Measurements from ENCODE around the gene DOCK3.
"Not testable (repeated sequence)": the region's sequence is repeated elsewhere in the genome, so short reads cannot be mapped to it uniquely, and the experiment has no call there.

DOCK3 gene

GRCh38 chr3:51002495-51002894 lies 327.8 kb downstream of the DOCK3 start:
- no peak for DNase-seq

DNA sequence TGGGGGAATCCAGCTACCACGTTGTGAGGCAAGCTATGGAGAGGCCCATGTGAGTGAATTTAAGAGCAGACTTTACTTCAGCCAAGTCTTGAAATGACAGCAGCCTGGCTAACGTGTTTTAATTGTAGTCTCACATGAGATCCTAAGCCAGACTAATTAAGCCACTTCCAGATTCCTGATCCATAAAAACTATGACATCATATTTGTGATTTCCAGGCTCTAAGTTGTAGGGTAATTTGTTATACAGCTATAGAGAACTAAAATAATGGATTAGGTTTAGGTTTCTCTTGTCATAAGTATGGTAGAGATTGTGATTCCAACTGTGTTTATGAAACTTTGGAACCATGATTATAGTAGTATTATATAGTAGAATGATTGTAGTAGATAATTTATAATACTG lies 329.5 kb downstream of the DOCK3 start:
- DNase-seq: no peak

DNA sequence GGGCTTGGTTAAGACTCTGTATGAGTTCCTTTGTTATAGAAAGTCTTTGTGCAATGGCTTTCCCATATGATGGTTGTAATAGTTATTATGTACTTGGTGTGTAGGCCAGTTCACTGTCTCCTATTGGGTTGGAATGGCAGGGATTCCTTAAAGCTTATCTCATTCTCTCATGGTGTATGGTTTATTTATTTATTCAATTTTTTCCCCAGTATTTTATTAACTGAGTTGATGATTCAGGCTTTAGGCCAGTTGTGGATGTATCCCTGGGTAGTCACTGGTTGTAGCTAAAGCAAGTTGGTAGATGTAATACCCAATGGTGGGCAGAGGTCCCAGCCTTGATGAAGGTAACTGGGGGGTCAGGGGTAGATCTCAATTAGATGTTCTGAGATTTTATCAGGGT lies 349.4 kb downstream of the DOCK3 start:
- DNase-seq: no peak

DNA sequence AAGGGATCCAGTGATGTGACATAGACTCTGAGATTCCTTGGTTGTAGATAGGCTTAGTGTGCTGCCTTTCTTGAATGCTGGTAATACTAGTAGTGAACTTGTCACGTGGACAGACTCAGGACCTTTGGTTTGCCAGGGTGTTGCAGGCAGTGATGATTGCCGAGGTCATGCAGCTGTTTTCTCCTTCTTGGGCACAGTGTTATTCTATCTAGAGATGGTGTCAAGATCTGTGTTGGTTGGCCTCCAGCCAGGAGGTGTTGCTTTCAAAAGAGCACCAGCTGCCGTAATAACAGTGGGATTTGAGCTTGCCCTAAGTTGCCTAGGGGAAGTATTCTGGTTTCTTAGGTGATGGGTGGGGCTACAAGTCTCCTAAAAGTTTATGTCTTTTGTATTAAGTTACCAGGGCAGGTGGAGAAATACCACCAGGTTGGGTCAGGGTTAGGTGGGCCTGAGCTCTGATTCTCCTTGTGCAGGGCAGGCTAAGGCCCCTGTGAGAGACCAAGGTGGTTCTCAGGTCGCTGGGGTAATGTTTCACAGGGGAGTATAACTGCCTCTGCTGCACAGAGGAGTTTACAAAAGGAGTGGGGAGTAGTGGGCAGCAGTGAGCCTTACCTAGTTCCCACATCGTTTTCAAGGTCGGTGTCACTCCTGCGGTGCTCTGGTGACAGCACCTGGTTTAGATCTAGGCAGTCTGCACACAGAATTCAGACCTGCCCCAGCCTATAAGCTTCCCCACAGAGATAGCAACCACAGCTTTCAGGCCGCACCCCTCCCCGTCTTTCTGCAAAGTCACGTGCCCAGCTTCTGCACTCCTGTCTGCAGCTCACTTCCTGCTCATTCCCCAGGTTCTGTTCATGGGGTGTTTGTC lies 350.3 kb downstream of the DOCK3 start:
- peak; percentile 67 for DNase-seq

- DNase-seq: no peak
Measured at GRCh38 chr3:51031666-51032065, 356.9 kb downstream of the DOCK3 start.

GRCh38 chr3:51035630-51036029 lies 360.9 kb downstream of the DOCK3 start:
- no peak for DNase-seq

DNA sequence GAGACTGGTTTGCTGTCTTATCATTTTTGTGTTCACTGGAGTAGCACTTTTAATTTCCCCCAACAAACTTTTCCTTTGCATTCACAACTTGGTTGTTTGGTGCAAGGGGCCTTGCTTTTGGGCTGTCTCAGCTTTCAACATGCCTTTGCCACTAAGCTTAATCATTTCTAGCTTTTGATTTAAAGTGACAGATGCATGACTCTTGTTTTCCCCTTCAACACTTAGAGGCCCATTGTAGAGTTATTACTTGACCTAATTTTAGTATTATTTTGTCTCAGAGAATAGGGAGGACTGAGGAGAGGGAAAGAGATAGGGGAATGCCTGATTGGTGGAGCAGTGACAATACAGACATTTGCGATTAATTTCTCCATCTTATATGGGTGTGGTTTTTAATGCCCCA lies 370.3 kb downstream of the DOCK3 start:
- DNase-seq: peak; percentile 4

- no peak for DNase-seq
Measured at GRCh38 chr3:51052562-51052961, 377.8 kb downstream of the DOCK3 start.

DNA sequence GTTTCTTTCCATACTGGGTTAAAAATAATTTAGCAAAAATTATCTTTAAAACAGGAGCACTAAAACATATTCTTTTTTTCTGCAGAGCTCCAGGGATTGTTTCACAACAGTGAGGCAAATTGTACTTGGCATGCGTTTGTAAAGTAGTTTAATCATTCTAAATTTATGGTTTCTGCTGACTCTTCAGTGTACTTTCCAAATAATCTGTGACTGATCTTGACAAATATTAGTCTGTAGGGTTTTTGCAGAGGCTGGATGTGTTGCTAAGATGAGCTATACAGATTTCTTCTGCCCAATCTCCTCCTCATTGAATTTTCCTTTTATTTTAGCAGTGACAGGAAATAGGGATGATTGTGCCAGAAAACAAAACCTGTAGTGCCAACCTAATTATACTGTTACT lies 382.4 kb downstream of the DOCK3 start:
- DNase-seq: no peak

GRCh38 chr3:51063053-51063452 lies 388.3 kb downstream of the DOCK3 start:
- DNase-seq: no peak

- DNase-seq: no peak
Measured at GRCh38 chr3:51075221-51075775, 400.6 kb downstream of the DOCK3 start.

DNA sequence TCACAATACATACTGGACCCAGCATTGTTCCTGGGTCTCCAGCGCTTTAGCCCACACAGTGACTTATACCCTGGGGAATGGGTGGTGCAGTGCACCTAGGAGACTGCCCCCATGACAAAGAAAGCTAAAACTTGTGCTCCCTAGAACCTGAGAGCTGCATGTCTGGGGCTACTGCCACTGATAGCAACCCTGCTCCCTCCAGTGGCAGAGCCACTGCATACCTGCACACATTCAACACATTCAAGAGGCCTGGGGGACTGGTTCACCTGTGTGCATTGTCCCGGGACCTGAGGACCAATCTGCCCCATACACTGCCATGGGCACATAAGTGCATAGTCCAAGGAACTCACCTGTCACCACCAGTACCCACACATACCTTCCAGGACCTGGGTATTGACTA lies 407.6 kb downstream of the DOCK3 start:
- no peak for DNase-seq

DNA sequence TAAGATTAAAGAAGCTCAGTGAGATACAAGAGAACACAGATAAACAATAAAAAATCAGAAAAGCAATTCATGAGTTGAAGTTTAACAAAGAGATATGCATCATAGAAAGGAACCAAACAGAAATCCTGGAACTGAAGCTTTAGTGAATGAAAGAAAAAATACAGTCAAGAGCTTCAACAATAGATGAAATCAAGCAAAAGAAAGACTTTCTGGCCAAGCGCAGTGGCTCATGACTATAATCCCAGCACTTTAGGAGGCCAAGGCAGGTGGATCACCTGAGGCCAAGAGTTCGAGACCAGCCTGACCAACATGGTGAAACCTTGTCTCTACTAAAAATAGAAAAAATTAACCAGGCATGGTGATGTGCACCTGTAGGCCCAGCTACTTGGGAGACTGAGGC lies 408.8 kb downstream of the DOCK3 start:
- DNase-seq: no peak

DNA sequence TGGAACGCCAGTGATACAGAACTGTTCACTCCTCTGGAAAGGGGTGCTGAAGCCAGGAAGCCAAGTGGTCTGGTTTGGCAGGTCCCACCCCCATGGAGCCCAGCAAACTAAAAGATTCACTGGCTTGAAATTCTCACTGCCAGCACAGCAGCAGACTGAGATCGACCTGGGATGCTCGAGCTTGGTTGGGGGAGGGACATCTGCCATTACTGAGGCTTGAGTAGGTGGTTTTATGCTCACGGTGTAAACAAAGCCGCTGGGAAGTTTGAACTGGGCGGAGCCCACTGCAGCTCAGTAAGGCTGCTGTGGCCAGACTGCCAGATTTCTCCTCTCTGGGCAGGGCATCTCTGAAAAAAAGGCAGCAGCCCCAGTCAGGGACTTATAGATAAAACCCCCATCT lies 417.4 kb downstream of the DOCK3 start:
- not testable (repeated sequence) for DNase-seq

GRCh38 chr3:51094838-51095237 lies 420.1 kb downstream of the DOCK3 start:
- DNase-seq: not testable (repeated sequence)

DNA sequence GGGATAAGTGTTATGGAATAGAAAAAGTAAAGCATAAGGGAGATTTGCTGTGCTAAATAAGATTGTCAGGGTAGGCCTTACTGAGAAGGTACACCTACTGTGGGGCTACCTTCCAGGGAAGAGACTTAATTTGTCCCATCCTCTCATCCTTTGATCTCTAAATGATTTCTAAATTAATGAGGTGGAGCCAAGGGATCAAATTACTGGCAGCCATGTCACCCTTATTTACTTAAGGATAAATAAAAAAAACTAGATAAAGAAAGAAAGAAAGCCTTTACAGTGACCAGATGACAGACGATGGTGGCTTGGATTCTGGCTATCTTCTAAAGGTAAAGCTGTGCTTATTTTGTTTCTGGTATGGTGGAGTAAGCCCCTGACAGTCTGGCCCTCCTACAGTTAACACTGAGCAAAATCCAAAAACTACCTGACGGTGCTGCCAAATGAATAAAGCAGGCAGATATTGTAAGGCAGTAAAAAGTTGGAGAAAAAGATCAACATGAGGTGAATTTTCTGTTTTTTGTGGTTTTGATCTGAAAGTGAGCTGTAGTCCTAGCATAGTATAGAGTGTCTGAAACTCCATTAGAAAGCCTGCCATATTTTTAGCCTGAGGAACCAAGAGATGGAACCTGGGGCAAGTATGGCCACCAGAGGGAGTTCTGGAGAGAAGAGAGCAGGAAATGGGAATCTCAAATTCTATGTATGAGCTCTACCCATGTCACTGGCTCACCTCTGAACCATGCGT lies 425.2 kb downstream of the DOCK3 start:
- DNase-seq: peak; percentile 33

GRCh38 chr3:51100536-51100851 lies 425.8 kb downstream of the DOCK3 start:
- no peak for DNase-seq

DNA sequence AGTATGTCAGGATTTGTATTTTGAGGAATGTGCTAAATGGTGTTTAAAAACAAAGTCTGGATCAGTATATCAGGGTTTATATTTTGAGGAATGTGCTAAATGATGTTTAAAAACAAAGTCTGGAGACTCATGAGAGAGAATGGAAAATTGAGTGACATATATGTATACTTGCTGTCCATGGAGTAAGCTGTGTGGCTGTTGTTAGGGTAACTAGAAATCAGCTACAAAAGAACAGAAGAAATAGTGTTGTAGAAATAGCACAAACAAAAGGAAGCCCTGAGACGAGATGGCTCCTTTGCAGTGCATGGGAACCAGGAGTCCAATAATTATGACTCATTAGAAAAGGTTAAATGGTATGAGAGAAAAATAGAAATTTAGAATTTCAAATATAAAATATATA lies 427.7 kb downstream of the DOCK3 start:
- DNase-seq: no peak

GRCh38 chr3:51106242-51106876 lies 431.6 kb downstream of the DOCK3 start:
- no peak for DNase-seq

DNA sequence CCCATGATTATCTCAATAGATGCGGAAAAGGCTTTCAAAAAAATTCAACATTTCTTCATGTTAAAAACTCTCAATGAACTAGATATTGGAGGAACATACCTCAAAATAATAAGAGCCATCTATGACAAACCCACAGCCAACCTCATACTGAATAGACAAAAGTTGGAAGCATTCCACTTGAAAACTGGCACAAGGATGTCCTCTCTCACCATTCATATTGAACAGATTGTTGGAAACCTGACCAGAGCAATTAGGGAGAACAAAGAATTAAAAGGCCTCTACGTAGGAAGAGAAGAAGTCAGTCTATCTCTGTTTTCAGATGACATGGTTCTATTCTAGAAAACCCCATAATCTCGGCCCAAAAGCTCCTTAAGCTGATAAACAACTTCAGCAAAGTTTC lies 435.9 kb downstream of the DOCK3 start:
- DNase-seq: no peak

GRCh38 chr3:51122944-51123343 lies 448.2 kb downstream of the DOCK3 start:
- DNase-seq: no peak

DNA sequence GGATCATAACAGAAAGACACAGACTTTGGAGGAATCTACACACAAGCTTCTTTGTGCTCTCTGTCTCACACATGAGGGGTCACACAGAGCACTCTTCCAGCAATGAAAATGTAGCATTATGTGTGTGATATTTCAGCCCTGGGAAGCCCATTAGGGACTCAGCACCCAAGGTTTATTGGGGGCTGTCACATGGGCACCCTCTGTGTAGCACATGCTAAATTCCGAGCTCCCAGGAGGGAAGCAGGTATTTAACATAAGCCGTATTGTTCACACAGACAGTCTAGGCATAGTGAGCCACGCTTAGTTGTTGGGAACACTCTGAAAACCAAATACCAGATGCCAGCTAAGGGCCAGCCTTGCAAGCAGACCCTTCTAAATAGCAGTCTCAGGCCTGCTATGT lies 448.8 kb downstream of the DOCK3 start:
- DNase-seq: no peak

DNA sequence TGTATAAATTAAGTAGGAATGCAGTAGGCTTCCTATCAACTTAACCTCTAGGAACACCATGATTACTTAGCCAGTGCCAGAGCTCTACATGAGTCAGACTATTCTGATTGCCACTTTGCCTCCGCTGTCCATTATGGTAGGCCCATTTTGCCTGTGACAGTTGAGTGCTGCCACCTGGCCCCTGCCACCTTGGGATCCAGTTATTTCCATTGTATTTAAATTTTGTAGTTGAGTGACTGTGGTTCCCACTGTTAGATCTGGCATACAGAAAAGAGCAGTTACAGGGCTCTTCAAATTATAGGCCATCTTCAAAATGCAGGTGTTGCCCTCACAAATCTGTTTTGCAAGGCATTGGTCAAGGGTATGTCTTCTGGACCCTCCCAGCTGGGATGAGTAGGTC lies 456.9 kb downstream of the DOCK3 start:
- DNase-seq: not testable (repeated sequence)

DNA sequence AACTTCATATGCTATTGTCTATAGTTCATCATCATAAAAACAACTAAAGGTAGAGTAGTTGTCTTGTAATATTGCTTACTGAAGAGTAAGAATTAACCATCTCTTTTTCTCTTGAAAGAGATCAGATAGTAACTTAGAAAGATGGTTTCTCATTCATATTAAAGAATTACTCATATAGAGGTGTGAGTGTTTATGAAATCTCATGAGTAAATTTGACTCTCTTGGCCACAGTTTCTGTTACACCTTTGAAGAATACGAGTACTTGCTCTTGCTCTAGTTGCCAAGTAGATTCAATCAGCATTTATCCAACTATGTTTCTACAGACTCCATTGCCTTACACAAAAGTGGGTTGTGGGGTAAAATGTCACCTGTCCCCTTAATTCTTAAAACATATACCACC lies 463.0 kb downstream of the DOCK3 start:
- DNase-seq: no peak
